GM21825 (cell line): Measurements from ENCODE around the gene IL32.

Experiments
- ATAC-seq: cut with Tn5 transposase; IDR thresholded peaks from one replicate; pipeline ENCODE4 v1.9.1; 2021; ENCODE audit warnings: mild to moderate bottlenecking, moderate library complexity; ENCODE audit not compliant: unreplicated experiment

The IL32 gene

DNA sequence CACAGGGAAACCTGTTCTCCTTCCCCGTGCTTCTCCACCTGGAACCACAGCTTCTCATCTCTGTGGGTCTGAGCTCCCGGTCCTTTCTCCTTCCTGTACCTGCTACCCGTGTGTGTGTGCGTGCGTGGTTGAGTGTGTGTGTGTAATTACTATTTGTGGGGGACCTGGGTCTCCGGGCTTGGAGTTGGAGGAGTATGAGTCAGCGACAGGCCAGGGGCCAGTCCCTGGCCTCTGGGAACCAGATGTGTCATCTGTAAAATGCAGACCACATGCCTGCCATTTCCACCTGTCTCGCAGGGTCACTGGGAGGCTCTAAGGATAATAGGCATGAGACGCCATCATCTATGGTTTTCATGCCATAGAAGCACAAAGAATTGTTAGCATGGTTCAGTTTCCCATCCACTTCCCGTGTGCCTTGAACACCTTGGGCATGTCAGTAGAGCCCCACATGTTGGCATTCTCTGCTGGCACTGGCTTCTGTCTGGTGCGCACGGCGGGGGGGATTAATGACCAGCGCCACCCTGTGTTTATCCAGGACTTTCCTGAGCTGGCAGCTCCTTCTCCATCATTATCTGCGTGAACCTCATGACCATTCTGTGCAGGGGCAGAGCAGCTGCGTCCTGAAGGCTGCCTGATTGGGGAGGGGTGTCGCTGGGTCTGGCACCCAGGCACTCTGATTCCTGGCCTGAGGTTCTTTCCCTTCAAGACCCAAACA lies 48.5 kb downstream of the IL32 start:
- no peak for ATAC-seq

GRCh38 chr16:3115003-3115402 lies 49.6 kb downstream of the IL32 start:
- ATAC-seq = no peak

DNA sequence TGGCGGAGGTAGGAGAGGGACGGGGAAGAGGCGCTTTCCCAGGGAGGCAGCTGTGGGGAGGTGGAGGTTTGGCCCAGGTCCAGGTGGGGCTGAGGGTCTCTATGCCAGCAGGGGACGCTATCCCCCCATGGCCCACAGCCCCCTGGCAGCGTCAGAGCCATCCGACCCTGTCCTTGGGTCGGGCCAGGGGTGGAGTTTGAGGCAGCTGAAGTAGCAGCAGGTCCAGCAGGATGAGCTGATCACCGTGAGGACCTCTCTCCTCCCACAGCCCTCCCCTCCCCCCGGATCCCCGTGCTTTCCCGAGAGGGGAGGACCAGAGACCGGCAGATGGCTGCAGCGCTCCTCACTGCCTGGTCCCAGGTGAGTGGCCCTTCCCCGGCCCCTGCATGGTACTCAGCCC lies 50.1 kb downstream of the IL32 start:
- no peak for ATAC-seq

DNA sequence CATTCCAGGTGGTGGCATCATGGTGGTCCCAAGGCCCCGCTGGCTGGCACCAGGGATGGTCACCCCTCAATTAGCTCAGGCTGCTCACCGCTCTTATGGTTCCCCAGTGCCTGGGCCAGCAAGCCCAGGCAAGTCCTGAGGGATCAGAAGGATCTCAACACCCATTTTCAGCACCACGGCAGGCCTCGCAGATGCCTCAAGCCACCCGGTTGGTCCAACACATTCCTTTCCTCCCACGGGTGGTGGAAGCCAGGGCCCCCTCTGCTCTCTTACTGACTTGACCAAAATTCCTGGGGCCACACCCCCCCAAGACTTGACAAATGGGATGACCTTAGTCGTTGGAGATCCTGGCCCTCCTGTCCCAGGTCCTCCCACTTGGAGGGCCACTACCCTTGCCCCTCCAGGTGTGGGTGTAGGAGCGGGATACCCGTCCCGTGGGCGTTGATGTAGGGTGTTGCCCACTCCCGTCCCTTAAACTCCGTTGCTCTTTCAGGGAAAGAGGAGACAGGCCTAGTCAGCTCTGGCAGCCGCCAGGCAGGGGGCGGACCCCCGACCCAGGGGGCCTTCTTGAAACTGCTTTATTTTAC lies 52.9 kb downstream of the IL32 start:
- ATAC-seq = no peak

GRCh38 chr16:3118846-3119245 lies 53.4 kb downstream of the IL32 start:
- ATAC-seq = no peak
